LNCAP (cell line): Measurements from ENCODE around the gene ATP8A1.

Experiments
- TF ChIP-seq, protein P1 (sequence below): fragments of 450-650 bp; IDR thresholded peaks from 2 replicates; pipeline ENCODE4 v1.5.1; 2017; ENCODE audit warnings: mild to moderate bottlenecking

ATP8A1 gene

DNA sequence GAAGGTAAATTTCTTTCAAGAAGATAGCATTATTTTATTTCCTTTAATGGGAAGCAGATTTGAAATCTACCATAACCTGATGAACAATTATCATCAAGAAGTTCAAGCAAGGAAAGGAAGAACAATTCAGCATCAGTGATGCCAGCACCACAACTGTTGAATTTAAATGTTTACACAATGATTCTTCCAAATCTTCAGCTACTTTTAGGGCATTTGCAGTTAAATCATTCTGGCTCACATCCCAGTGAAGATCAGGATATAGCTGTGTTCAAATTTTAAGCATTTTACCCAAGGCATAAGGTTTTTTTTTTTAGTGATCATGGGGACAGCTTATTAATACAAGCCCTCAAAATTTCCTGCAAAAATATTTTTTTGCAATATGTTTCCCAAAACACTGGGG lies 146.7 kb downstream of the ATP8A1 start:
- TF ChIP-seq, protein P1, sequence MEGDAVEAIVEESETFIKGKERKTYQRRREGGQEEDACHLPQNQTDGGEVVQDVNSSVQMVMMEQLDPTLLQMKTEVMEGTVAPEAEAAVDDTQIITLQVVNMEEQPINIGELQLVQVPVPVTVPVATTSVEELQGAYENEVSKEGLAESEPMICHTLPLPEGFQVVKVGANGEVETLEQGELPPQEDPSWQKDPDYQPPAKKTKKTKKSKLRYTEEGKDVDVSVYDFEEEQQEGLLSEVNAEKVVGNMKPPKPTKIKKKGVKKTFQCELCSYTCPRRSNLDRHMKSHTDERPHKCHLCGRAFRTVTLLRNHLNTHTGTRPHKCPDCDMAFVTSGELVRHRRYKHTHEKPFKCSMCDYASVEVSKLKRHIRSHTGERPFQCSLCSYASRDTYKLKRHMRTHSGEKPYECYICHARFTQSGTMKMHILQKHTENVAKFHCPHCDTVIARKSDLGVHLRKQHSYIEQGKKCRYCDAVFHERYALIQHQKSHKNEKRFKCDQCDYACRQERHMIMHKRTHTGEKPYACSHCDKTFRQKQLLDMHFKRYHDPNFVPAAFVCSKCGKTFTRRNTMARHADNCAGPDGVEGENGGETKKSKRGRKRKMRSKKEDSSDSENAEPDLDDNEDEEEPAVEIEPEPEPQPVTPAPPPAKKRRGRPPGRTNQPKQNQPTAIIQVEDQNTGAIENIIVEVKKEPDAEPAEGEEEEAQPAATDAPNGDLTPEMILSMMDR, result no peak

DNA sequence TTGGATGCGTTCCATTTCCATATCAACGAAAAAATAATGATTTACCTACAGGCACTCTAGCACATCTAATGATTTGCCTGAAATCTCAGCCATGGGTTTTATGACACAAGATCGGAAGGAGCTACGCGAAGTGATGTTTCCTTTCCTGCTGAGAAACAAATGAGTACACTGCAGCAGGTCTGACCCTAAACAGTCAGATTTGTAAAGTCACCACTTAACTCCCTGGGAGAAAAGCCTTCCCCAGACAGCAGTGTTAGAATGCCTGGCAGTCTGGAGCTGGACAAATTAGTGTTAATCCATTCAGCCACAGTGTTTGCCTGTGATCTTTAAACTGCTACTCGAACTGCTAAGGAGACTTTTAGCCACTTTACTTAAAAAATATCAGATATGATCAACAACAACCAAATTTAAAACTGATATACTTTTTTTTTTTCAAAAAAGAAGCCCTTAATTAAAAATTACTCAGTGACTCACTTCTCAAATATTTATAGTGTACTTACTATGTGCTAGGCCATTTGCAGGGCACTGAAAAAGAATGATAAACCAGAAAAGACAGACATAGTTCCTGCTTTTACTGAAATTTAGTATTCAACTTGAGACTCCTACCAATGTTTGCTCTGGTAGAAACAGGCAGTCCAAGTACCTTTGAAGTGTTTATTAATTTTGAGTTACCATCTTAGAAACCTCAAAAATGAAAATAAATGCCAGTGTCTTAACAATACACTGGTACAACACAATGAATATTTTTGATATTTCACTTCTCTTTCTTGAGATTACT lies 155.1 kb downstream of the ATP8A1 start:
- TF ChIP-seq, protein P1, result no peak

DNA sequence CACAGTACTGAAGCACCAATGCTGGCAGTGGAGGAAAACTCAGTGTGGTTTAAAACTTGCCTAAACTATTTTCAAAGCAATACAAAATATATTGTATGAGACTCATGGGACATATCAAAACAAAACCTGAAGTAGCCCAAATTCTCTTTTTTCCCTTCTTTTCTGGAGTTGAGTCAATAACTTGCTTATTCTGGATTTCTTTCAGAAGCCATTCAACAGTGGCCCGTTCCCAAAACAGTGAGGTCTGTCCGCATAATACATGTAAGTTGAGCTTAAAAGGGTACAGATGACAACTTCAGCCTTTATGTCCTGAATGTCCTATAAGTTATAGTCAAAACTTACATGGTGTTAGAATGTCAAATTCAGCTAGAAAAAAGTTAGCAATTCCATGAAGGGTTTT lies 158.9 kb downstream of the ATP8A1 start:
- TF ChIP-seq, protein P1, result no peak

DNA sequence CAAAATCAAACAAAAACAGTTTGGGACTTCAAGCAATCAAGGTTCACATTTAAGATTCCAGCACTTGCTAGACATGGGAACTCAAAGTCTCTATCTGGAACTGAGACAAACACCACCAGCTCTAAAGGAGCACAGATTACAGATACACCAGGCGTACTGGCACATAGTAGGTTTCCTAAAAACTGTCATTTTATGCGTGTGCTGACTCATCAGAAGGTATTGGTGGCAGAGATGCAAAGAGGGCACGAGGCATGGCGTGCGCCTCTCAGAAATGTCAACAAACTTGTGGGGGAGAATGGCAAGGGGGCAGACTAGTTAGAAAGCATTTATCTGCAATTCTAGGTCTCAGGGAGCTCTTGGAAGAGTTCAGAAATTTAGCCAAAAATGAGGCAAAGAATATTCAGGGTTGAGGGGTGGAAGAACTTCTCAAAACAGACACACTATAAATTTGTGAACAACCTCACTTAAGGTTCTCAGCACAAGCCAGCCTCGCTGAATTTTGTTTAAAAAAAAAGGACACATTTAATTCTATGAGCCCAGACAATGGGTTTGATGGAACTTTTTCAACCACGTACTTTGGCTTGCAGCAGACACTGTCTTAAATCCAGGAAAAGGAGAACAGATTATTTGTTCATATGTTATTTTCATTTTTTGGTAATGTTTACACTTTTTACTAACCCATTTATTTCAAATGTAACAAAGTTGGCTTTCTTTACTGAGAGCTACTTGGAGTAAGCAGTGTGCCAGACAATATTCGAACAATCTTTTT lies 159.6 kb downstream of the ATP8A1 start:
- TF ChIP-seq, protein P1, result no peak

DNA sequence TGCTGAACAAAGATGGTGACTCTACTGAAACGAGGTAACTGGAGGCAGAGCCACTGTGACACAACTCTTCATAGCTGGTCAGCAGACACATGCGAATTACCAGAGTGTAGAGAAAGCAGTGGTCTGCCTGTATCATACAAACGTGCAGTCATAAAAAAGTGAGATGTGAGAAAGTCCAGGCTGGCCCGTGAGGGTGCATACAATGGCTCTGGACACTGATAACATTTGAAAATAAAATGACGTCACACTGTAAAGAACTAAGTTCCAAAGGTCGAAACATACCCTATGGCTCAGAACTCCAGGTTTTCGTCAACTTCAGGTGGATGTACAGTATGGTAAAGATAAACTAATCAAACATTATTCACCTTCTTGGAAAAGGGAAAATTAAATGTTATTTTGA lies 163.9 kb downstream of the ATP8A1 start:
- TF ChIP-seq, protein P1, result no peak

DNA sequence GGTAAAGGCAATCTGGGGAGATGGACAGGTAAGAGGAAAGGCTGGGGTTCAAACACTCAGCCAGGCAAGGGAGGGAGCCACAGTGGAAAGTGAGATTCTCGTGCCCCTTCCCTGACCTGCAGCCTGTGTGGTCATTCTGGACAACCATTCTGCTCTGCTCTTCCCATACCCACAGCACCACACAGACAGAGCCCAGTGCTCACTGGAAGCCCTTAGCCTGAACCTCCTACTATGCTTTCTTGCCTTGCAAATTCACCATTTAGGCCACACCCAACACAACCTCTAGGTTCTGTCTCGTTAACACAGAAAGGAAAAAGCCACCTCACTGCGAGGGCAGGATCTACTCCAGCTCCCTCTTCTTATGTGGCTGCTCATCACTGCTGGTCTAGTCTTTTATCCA lies 166.9 kb downstream of the ATP8A1 start:
- TF ChIP-seq, protein P1, result no peak

DNA sequence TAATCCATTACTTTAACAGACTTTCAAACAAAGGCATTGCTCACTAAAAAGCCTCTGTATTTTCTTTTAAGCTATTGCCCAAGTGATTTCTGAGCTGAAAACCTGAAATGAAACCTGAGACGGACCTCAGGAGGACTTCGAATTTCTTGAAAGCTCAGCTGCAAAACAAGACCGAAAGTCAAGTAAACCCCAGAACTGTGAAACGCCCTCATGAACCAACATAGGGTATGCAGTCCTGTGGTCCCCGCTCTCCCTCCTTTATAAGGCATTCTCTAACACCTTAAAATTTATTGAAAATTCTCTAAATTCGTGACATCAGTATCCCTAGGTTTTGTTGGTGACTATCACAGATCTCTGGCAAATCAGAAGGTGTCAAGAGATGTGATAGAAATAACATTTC lies 167.8 kb downstream of the ATP8A1 start:
- TF ChIP-seq, protein P1, result no peak
